HG03175 (cell line): ENCODE data around the gene TEX9.

Experiments
- ATAC-seq: cut with Tn5 transposase; IDR thresholded peaks from one replicate; pipeline ENCODE4 v1.9.1; 2021; ENCODE audit warnings: mild to moderate bottlenecking, moderate library complexity; ENCODE audit not compliant: unreplicated experiment

The TEX9 gene

DNA sequence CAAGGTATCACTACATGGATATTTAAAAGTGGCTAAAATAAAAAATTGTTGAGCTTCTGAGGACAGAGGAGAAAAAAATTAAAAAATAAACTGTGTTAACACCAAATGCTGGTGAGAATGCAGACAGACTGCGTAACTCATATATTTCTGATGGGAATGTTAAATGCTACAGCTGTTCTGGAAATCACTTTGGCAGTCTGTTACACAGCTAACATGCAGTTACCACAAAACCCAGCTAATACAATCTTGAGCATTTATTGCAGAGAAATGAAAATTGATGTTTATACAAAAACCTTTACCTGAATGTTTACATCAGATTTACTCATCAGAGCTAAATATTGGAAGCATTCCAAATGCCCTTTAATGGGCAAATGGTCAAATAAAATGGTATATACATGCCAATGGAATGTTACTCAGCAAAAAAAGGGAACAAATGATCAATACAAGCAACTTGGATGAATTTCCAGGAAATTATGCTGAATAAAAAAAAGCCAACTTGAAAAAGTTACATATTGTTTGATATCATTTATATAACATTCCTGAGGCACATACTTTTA lies 75.1 kb downstream of the TEX9 start:
- no peak for ATAC-seq

DNA sequence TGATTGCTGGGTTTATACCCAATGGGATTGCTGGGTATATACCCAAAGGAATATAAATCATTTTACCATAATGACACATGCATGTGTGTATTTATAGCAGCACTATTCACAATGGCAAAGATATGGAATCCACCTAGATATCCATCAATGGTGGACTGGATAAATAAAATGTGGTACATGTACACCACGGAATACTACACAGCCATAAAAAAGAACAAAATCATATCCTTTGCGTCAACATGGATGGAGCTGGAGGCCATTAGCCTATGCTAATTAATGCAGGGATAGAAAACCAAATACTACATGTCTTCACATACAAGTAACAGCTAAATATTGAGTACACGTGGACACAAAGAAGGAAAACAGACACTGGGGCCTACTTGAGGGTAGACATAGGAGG lies 77.1 kb downstream of the TEX9 start:
- ATAC-seq = no peak

DNA sequence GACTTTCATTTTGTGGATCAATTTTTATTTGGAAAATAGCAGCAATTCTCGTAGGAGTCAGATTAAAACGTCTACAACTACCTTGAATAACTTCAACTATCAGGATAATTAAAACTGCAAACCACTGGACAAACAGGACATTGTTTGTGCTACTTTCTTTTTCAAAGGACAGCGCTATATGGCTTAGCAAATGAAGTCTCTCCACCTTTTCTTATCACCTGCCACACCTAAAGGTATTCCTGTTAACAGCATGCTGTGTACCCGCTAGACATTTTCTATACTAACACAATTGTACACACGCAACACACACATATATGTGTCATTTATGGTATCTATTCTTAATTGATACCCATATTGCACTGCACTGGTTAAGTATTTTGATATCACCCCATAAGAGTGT lies 80.5 kb downstream of the TEX9 start:
- no peak for ATAC-seq

DNA sequence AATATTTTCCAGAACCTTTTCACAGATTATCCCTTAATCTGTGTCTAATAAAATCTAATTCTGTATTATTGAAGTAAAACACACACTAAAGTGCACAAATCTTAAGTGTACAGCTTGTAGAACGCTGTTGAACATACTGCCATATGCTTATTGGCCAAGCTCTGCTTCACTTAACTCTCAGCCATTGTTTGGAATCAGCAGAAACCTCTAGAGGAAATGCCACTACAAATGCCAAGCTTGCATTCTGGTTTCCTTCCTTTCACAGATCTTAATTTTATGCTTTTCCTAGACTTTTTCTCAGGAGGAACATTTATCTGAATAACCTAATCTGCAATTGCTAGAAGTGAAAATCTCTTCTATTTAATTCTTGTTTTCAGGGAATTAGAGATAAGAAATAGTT lies 89.6 kb downstream of the TEX9 start:
- no peak for ATAC-seq

DNA sequence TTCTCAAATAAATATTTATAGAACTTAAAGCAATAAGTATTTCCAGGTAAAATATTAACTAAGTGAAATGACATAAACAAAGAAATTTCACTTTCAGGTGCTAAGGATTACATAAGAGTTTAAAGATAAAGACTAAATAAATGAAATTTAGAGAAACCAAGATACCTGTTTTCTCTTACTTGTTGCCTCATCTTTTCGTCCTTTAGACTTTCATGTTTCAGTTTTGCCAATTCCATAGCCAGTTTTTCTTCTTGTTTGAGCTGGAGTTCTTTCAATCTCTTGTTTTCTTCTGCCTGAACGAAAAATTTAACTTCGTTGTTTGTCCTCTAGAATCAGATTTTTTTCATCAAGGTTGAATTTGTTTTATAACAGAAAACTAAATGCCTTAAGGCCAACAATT lies 91.0 kb downstream of the TEX9 start:
- ATAC-seq = no peak

DNA sequence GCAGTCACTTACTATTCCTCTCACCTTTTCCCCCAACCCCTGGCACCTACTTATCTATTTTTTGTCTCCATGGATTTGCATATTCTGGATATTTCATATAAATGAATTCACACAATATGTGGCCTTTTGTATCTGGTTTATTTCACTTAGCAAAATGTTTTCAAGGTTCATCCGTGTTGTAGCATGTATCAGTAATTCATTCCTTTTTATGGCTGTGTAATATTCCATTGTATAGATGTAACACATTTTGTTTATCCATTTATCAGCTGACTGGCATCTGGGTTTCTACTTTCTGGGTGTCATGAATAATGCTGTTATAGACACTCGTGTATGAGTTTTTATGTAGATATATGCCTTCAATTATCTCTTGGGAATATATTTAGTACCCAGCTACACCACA lies 93.9 kb downstream of the TEX9 start:
- no peak for ATAC-seq

DNA sequence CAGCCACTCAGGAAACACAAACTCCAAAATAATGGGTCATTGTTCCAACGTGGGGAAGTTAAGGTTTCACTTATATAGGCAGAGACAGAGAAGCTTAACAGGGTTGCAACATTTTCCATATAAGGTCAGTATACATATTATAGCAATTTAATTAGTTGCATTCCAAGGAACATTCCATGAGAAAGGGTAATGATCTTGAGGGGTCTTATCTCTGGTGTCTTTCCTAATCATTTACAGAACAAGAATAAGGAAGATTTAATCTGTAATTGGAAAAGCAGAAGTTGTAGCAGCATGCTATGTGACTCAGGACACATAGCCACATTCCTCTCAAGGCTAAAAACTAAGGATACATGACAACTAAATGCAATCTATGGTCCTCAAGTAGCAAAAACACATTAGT lies 94.8 kb downstream of the TEX9 start:
- no peak for ATAC-seq

DNA sequence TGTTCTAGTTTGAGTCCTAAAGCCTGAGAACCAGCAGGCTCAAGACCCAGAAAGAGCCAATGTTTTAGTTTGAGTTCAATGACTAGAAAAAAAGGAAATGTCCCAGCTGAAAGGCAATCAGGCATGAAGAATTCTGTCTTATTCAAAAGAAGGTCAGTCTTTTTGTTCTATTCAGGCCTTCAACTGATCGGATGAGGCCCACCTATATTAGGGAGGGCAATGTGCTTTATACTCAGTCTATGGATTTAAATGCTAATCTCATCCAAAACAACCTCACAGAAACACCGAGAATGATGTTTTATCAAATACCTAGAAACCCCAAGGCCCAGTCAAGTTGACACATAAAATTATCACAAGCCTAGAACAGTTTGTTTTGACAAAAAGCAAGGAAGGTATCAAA lies 95.7 kb downstream of the TEX9 start:
- no peak for ATAC-seq

DNA sequence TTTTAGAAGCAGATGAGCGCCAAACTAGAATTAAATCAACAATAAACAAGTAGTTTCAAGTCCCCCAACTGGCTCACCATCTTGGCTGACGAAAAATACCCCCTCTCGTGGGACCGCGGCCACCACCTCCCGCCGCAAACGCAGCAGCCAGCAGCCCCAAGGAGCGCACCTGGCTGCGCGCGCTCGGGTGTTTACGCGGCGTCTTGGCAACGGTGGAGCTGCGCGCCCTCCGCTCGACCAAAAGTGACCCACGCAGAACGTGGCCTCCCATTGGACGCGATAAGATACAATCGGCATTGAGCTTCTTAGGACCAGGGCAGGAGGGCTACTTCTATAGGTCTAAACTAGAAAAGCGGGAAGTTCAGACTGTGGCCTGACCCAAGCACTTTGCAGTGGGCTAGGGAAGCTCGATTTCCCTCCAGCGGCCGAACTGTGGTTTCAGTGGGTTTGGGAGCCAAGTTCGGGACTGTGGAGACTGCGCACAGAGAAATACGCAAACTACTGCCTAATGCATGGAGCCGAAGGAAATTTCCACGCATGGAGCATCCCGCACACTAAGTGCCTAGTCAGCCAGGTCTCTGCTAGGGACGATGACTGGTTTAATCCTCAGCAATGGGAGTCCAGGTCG lies 99.8 kb downstream of the TEX9 start, which contains the start of gene MNS1:
Gene MNS1, minus strand, starts transcription at position 245 of the 628 bp plus-strand sequence. Its CDS starts 165 bp downstream, at position 80.
- peak; percentile 99 for ATAC-seq

DNA sequence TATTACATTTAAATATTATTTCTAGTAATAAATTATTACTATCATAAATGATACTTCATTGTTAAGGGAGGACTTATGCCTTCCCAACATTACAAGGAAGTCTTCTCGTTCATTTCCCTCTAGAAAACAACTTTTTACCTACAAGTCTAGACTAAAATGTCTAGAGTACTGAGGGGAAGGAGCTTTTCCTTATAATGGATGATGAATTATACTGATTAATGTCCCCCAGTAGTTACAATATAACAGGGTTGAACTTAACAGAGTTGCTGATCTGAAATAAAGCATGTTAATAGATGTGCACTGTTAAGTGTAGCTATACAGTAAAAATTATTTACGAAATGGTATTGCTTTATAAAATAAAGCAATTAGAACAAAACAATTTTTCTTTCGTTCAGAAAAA lies 102.4 kb downstream of the TEX9 start:
- no peak for ATAC-seq

DNA sequence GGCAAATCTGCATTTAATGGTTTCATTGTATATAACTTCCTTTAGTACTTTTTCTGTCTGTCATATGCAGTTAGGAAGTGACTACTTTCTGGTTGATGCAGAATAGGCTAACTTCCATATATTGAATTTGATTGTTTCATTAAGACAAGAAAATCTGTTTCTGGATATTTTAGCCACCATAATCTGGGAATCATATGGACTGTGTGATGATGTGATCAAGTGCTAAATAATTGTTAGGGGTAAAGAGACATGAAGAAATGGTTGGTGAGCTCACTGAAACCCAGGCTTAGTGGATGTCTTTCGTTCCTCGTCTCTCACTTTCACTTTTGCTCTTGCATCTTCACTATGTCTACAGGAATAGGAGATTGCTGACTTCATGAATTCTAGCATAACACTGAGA lies 103.2 kb downstream of the TEX9 start:
- ATAC-seq = peak; percentile 50

DNA sequence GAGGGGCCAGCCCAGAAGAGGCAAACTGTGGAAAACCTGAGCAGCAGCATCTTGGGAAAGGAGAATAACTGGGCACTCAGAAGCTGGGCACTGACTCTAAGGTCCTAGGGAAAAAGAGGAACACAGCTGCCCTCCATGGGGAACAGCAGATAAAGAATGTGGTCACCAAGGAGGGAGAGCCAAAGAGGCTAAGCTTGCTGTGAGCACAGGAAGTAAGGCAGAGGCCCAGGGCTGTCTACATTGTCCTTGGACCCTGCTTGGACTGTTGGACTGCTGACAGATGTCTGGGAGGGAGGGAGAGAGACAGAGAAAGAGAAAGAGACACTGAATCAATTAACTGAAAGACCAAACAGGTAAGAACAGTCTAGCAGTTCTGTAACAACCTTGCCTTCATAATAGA lies 104.3 kb downstream of the TEX9 start:
- no peak for ATAC-seq

DNA sequence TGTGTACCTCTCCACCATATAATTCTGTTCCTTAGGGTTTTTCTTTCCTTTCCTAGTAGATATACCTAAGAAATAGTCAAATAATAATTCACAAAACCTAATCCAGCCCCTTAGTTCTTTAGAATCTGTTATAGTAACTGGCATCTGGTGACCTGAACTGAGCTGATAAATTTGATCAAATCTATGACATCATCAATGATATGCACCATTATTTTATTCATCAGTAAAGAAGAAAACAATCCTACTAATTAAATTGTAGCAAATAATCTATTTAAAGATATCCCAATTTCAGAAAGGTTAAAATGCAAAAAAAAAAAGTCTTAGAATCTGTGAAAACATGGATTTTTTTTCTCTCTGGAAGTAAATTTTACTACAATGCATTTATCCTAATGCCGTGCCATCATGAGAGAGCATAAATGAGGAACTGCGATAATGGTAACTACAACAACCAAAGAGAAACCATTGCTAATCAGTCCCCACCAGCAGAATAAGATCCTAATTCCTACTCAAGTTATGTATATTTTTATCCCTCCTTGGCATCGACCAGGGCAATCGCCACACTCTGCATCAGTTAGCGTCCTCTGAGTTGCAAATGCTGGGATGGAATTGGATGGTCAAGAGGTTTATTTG lies 106.3 kb downstream of the TEX9 start:
- ATAC-seq = no peak

DNA sequence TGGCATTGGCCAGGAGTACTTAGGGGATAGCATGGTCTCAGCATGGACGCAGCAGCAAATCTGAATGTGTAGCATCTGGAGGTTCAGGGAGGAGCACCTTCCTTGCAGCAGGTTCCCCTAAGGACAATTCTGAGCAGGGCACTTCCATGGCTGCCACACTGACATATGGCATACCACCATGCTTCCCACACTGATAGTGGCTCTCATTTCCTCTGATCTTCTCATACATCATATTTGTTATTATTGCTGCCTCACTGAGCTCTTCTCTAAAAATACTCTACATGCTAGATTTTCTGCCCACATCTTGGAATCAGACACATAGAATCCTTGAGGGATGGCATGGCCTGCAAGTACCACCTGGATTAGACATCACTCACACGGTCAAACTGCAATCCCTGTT lies 107.1 kb downstream of the TEX9 start:
- no peak for ATAC-seq

DNA sequence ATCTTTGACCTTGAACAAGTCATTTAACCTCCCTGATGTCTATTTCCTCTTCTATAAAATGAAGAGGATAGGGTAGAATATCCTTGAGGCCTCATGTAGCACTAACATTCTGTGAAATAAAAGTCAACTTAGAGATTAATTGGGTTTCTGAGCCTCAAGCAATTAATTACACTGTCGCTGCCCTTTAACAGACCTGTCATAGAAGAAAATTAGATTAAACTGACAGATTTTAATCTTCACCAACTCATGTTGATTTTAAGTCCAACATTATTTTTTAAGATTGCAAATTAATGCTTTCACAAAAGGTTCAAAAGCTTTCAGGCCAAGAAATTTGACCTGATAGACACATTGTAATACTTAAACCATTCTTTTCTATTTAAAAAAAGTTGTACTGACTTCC lies 107.8 kb downstream of the TEX9 start:
- no peak for ATAC-seq

DNA sequence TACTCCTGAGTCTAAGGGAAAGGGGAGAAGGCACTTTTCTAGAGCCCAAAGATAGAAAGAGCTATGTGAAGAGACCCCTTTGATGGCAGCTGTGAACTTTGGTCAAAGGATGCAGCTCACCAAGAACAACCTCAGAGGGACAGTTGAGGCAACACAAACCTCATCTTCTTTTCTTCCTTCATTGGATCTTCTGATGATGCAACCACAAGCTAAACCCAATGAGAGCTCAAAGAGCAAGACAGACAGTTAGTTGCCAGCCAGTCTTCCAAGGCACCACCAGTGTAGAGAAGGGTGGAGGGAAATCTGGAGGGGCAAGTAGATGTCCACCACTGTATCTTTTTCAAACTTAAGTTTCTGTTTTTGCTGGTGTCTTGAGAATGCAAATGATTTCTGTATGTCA lies 110.1 kb downstream of the TEX9 start:
- ATAC-seq = no peak
